ENCODE data around the gene BID.

DNA sequence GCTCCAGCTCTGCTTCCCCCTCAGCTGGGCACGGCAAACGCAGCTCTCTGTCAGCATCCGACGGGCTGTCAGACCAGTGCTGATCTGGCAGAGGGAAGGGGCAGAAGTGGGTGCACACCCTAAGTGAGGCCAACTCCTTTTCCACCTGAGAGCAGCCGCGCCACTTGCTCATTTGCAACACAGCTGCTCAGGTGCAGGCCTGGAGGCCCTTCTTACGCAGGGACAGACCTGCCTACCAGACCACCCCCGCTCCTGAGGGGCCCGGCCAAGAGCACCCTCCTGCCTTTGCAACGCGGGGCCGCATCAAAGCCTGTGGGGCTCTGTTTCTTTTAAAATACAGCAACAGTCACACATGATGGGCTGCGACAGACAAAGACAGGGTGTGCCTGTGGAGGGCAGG, 47.8 kb upstream of the BID start:
- TF ChIP-seq POLR2AphosphoS5 (IDR thresholded peaks at IDR 0.05; ENCODE audit: low read depth, low read length) (no peak), CTCF (IDR thresholded peaks at IDR 0.05 in 2 of 3, conservative IDR thresholded peaks at IDR 0.05 in 1 of 3; ENCODE audit: borderline replicate concordance in 1 of 3, insufficient read depth in 1 of 3, low read depth in 2 of 3, low read length in 2 of 3) (no peak), POLR2A (IDR thresholded peaks at IDR 0.05; ENCODE audit: borderline replicate concordance, extremely low read depth, insufficient read depth, insufficient read length) (no peak), JUND (IDR thresholded peaks at IDR 0.05) (no peak), ATF3 (IDR thresholded peaks at IDR 0.05) (no peak)
